Activated CD8-positive, alpha-beta memory T cell treated with anti-CD3 and anti-CD28 coated beads, Interleukin-2, amount 50 U/mL, for 4 hours (primary cell): ENCODE measurements around the gene PARD3B.

ENCODE experiments used
- DNase-seq: peaks from one replicate; pipeline ENCODE4 v3.0.0-alpha.2; 2020

Gene PARD3B

GRCh38 chr2:204901591-204901990, 356.3 kb downstream of the PARD3B start:
- no peak for DNase-seq

DNA sequence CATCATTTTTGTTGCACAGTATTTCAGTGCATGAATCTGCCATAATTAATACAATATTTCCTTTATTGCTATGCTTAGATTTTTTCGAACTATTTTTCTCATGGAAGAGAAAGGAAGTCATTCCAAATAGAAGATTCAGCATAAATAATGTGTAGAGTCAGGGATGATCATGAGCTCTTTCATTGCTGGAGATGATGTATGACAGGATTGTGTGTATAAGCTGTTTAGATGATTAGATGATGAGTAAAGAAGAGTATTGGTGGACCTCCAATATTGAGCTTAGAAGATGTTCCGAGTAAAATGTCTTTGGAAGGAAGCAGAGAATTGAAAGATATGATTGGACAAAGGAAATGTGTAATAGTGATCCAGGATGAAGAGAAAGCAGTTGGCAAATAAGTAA, 364.5 kb downstream of the PARD3B start:
- no peak for DNase-seq

GRCh38 chr2:204913312-204913711, 368.0 kb downstream of the PARD3B start:
- DNase-seq, result no peak

- no peak for DNase-seq
Observed at GRCh38 chr2:204913854-204914464, 368.7 kb downstream of the PARD3B start.

GRCh38 chr2:204914708-204915107, 369.4 kb downstream of the PARD3B start:
- no peak for DNase-seq

- DNase-seq, result no peak
Observed at GRCh38 chr2:204917089-204917701, 371.9 kb downstream of the PARD3B start.

- DNase-seq, result no peak
Observed at GRCh38 chr2:204920776-204921175, 375.5 kb downstream of the PARD3B start.

GRCh38 chr2:204923957-204924356, 378.7 kb downstream of the PARD3B start:
- no peak for DNase-seq

- DNase-seq, result no peak
Observed at GRCh38 chr2:204931562-204931961, 386.3 kb downstream of the PARD3B start.

- no peak for DNase-seq
Observed at GRCh38 chr2:204933735-204934374, 388.6 kb downstream of the PARD3B start.

GRCh38 chr2:204944927-204945326, 399.7 kb downstream of the PARD3B start:
- DNase-seq, result no peak

DNA sequence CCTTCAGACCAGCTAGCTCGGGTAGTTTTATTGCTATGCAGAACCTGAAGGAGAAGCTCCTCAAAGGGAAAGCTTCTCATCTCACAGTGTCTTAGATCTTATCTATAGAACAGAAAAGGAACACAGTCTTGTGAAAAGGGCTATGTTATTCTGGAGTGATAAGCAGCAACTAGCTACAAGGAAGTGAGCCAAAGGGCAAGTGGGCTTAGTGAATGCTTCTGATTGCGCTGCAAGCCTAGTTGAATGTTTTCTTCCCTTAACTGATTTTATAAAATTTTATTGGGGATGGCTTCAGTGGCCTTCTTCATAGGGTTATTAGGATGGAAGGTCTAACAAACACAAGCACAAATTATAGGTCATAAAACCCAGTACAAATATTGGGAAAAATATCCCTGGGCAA, 400.1 kb downstream of the PARD3B start:
- DNase-seq, result no peak

DNA sequence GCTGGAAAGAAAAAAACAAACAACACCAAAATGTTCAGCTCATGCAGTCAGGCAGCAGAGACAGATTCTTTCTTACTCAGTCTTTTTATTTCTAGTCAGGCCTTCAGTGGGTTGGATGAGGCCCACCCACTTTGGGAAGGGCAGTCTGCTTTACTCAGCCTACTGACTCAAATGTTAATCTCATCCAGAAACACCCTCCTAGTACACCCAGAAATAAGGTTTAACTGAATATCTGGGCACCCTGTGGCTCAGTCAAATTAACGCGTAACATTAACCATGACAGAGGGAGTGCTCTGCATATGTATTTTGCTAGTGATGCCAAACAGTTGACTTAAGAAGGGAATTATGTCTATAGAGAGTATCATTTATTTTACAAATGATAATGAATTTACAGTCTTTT, 401.6 kb downstream of the PARD3B start:
- DNase-seq, result no peak

DNA sequence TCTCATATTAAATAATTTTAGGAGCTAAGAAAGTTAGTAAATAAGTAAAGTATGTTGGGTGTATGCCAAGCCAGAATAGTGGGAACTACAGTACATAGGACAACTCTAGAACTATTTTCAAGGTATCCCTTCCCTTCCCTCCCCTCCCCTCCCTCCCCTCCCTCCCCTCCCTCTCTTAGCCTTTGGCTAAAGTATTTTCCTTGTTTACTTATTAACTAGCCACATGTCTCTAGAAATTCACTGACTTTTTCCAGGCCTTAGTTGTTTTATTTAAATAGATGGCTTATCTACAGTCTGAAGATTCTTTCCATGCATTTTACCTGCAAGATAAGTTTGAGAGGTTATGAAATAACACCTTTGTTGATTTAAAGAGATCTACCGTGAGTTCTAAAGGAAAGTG, 402.1 kb downstream of the PARD3B start:
- DNase-seq, result no peak

GRCh38 chr2:204948024-204948763, 402.9 kb downstream of the PARD3B start:
- DNase-seq, result no peak

- no peak for DNase-seq
Observed at GRCh38 chr2:204948822-204949221, 403.5 kb downstream of the PARD3B start.

DNA sequence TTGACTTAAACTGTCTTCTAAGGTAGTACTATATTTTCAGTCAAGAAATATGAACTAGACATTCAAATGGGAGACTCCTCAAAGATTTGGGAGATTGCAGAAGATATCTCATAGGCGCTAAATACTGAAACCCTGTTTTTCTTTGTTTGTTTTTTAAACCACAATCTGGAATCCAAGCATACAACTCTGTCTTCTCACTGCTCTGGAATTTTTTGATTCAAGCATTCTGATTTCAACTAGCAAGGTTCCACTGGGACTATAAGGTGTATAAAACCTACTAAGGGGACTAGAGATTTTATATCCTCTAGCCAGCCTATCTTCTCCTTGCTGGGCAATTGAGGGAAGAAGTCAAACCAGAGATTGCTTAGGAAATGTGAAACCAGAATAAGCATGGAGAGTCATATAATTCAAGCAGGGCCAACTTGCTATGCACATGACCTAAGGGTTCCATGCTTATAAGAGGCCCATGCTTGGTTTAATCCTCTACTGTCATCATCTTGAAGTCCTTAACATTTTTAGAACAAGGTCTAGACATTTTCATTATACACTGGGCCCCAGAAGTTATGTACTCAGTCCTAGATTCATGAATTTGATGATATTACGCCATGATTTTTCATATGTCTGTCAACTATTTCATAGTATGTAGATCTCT, 405.5 kb downstream of the PARD3B start:
- no peak for DNase-seq

DNA sequence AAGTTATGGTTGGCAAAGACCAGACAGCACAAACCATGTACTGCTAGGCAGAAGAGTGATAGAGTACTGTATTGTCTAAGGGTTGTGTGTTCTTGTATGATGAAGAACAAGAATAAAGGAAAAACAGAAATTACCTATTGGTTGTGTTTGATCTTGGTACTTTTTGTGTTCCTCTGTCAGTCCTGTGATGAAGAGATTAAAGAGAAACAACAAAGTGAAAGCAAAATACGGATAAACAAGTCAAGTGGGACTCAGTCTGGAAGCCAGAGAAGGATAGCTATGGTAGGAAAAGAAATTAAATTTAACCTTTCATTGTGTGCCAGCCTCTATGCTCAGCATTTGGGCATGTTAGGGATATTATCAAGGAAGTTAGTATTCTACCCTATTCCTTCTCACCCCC, 413.1 kb downstream of the PARD3B start:
- no peak for DNase-seq

GRCh38 chr2:204964414-204964813, 419.1 kb downstream of the PARD3B start:
- DNase-seq, result no peak

GRCh38 chr2:204966245-204966644, 421.0 kb downstream of the PARD3B start:
- DNase-seq, result no peak

GRCh38 chr2:204967199-204967960, 422.1 kb downstream of the PARD3B start:
- DNase-seq, result peak; percentile 15

DNA sequence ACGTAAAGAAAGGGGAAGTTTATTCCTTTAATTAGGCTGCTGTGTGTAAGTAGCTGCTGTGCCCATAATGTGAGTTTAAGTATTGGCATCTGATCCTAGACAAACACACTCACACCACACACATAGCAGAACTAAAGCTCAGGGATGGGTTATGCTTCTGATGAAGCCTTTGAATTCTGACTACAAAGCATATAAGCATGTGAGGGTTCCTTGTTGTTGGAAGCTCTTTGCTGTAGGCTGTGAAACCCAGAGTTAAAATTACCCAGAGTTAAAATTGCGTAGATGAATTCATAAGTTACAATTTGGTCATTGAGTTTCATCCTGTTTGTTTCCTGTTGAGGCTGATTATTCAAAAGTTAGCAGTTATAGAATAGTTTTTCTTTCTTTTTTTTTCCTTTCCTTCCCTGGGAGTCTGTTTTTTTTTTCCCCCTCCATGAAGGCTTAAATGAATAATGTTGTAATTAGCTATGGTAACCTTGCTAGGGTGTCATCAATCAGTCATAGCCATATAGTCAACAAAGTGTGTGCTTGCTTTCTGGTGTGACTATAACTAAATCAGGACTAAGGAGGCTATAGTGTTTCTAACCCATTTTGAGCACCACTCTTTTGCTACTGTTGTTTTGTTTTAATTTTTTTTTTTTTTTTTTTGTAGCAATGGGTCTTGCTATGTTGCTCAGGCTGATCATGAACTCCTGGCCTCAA, 426.1 kb downstream of the PARD3B start:
- DNase-seq, result no peak
